Body of pancreas (tissue), 4 donors: ENCODE results near the gene HAO1. TPM values are rescaled to one million over a fixed set of nuclear protein-coding genes. Genes with fewer than 3 reads are reported as not detected.

ENCODE experiments used
- ATAC-seq: fragments of 150-250 bp; one replicate; pipeline ENCODE4 v1.9.1; 2016
- DNase-seq, 4 donors: peaks; one replicate each; pipeline ENCODE4 v3.0.0-alpha.2; 2019
- H3K27ac ChIP-seq, 4 donors: fragments of 200-600 bp; sonication (generic); 1 replicate in 3 of 4; 2 replicates in 1 of 4; pipeline versions ENCODE4 v1.5.1 to v1.6.1; 2016 to 2019; ENCODE audit warnings: mild to moderate bottlenecking in 1 of 4, mixed read lengths in 1 of 4, moderate library complexity in 1 of 4
- H3K27me3 ChIP-seq, 2 donors: fragments of 200-600 bp; sonication (generic); one replicate each; pipeline ENCODE4 v1.6.0; 2016; ENCODE audit warnings: mild to moderate bottlenecking in 1 of 2
- H3K36me3 ChIP-seq, 2 donors: fragments of 200-600 bp; sonication (generic); replicated peaks in 1 of 2; 2 replicates each; pipeline ENCODE4 v1.5.1; 2016; ENCODE audit warnings: low read depth in 2 of 2; ENCODE audit not compliant: insufficient read depth in 1 of 2
- H3K4me1 ChIP-seq: fragments of 200-600 bp; sonication (generic); one replicate; pipeline ENCODE4 v1.6.0; 2016
- H3K4me3 ChIP-seq, 2 donors: fragments of 200-600 bp; sonication (generic); 1 replicate in 1 of 2; 2 replicates in 1 of 2; pipeline ENCODE4 v1.5.1; 2016 to 2019
- H3K9me3 ChIP-seq, 3 donors: fragments of 200-600 bp; sonication (generic); 1 replicate in 2 of 3; 2 replicates in 1 of 3; pipeline ENCODE4 v1.5.1; 2016
- CTCF ChIP-seq, 7 experiments: fragments of 450-650 bp in 4 of 7; fragments of 200-600 bp in 3 of 7; sonication (generic) in 3 of 7; IDR thresholded peaks; one replicate each; pipeline ENCODE4 v1.5.1; 2016 to 2019; ENCODE audit warnings: antibody characterized with exemption in 7 of 7
- POLR2A ChIP-seq, 3 donors: fragments of 450-650 bp; IDR thresholded peaks; one replicate each; pipeline ENCODE4 v1.6.1; 2016; ENCODE audit warnings: antibody characterized with exemption in 3 of 3, mild to moderate bottlenecking in 2 of 3
- WGBS, 2 donors: methylation state at CpG; one replicate each; pipeline ENCODE4 v1.1.5; 2017; 5-methylcytosine and 5-hydroxymethylcytosine counted together
- intact Hi-C: fragments of 100-400 bp; cut with DNase I; formaldehyde crosslinking; loops from one replicate; pipeline ENCODE4 v1.15.1; 2023
- total RNA-seq, 2 donors: library from RNA; depleted of rRNA; stranded (reverse); fragments of >200 nt; gene quantifications; one replicate each; pipeline ENCODE4 v1.1.0, GENCODE V29; 2016

The HAO1 gene
- total RNA-seq, 2 donors from 2014 or later: not detected

- Histone ChIP-seq H3K4me3 (no peak overlapping the region), H3K27me3 (no peaks in the 10 kb centered on the region), H3K36me3 (no peaks in the 10 kb centered on the region), H3K9me3 (no peaks in the 10 kb centered on the region), H3K27ac (no peak overlapping the region), H3K4me1 (no peaks in the 10 kb centered on the region)
- no peak for DNase-seq
- intact Hi-C loops: no loop called here
- WGBS, 2 donors: 75 to 83% methylated on average over 4 of the region's 4 CpGs
- no peak for ATAC-seq
- no peak for TF ChIP-seq POLR2A (IDR thresholded peaks at IDR 0.05)
- no peak for TF ChIP-seq CTCF (IDR thresholded peaks at IDR 0.05)
Observed at GRCh38 chr20:7974785-7975435, 34.7 kb upstream of the HAO1 start.

DNA sequence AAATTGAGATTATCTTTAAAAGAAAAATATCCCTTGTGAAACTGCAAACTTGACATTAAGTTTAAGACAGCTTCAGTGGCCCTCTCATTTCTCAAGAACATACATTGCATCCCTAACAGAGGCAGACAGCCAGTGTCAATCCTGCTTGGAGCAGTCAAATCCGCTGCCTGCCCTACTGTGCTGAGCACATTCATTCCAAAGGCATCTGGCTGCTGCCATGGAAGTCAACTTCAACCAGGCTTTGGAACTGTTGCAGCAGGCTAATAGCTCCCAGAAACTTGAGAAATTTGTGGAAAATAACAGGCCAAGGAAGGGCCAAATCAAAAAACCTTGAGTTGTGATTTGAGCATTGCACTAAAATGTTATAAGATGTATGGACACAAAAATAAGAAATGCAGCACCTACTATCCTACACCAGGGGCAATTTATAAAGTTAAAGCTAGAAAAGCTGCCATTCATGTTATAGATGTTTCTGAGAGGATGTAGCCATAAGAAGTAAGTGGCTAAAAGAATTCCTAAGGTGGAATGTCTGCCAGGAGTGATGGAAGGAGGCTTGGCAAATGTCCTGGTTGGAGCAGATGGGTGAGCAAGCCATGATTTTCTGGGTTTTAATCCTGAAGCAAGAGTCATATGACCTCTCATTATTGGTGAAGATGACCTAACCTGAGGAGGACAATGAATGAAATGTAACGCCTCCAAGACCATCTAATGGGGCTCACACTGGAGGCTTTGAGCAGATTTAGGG lies 31.4 kb upstream of the HAO1 start:
- Histone ChIP-seq H3K4me1 (no peaks in the 10 kb centered on the region), H3K4me3 (no peak overlapping the region), H3K36me3 (no peaks in the 10 kb centered on the region), H3K27ac (no peak overlapping the region), H3K27me3 (no peaks in the 10 kb centered on the region), H3K9me3 (no peaks in the 10 kb centered on the region)
- DNase-seq (no peak), ATAC-seq (no peak)
- WGBS, 2 donors: 75 to 78% methylated on average over 2 of the region's 2 CpGs
- intact Hi-C loops: no loop called here
- TF ChIP-seq CTCF (IDR thresholded peaks at IDR 0.05) (no peak), POLR2A (IDR thresholded peaks at IDR 0.05) (no peak)

DNA sequence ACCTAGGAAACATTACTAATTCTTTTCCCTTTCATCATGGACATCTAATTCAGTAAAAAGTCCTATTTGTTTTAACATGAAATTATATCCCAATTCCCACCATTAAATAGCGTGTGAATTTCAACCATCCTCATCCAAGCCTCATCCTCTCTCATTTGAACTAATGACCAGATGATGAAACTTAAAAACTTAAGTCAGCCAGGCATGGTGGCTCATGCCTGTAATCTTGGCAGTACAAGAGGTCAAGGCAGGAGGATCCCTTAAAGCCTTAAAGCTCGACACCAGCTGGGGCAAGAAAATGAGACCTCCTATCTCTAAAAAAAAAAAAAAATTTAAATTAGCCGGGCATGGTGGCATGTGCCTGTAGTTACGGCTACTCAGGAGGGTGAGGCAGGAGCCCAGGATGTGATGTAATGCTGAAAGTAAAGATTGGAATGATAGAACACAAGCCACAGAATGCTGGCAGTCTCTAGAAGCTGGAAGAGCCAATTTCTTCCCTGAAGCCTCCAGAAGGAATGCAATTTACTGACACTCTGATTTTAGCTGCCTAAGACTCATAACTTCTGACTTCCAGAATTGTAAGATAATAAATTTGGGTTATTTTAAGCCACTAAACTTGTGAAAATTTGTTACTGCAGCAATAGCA lies 27.1 kb upstream of the HAO1 start:
- 77 to 80% methylated on average over 4 of the region's 4 CpGs for WGBS, 2 donors
- Histone ChIP-seq H3K36me3 (no peaks in the 10 kb centered on the region), H3K4me3 (no peak overlapping the region), H3K4me1 (no peaks in the 10 kb centered on the region), H3K9me3 (no peaks in the 10 kb centered on the region), H3K27ac (no peak overlapping the region), H3K27me3 (no peaks in the 10 kb centered on the region)
- TF ChIP-seq POLR2A (IDR thresholded peaks at IDR 0.05) (no peak), CTCF (IDR thresholded peaks at IDR 0.05) (no peak)
- intact Hi-C loops: no loop called here
- no peak for DNase-seq
- ATAC-seq: no peak

DNA sequence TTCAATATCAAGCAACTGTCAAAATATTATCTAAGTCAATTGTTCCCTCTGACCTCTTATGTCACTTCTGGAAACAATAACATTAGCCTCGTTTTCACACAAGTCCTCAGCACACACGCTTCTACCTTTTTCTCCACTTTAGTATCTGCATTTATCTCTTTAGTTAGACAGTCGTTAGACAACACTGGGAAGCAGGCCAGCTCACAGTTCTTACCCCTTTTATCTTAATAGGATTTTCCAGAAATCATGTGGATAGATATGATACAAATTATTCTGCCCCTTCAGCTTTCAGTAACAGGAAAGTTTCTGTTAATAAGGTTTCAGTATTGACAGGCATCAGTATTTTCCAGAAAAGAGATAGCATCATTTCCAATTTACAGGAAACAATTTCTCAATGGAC lies 25.9 kb upstream of the HAO1 start:
- TF ChIP-seq POLR2A (IDR thresholded peaks at IDR 0.05) (no peak), CTCF (IDR thresholded peaks at IDR 0.05) (no peak)
- Histone ChIP-seq H3K4me1 (no peaks in the 10 kb centered on the region), H3K27me3 (no peaks in the 10 kb centered on the region), H3K36me3 (no peaks in the 10 kb centered on the region), H3K27ac (no peak overlapping the region), H3K9me3 (no peaks in the 10 kb centered on the region), H3K4me3 (no peak overlapping the region)
- intact Hi-C loops: no loop called here
- DNase-seq (no peak), ATAC-seq (no peak)
- 10 to 15% methylated on average over 3 of the region's 3 CpGs for WGBS, 2 donors
